GM19452 (cell line): Measurements from ENCODE around the gene SHOC1.
"Not testable (repeated sequence)": the region's sequence is repeated elsewhere in the genome, so short reads cannot be mapped to it uniquely, and the experiment has no call there.

ENCODE experiments used
- ATAC-seq: cut with Tn5 transposase; IDR thresholded peaks from one replicate; pipeline ENCODE4 v1.9.1; 2021; ENCODE audit not compliant: unreplicated experiment

The SHOC1 gene

DNA sequence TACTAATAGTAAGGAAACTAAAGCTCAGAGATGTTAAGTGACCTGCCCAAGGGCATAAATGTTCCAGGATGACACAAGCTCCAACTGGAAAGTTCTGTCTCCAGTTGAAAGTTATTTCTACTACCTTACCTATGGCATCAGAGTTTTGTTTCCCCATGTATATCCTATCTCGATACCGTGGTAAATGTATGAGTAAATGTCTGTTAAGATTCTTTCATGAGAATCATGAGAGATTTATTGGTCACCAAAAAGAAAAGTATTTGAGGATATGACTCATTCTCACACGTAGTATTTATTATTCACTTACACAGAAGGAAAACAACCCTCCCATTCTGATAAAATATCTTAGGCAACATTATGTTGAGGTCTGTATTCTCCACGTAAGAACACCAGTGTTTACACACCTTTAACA is 11.1 kb upstream of the SHOC1 start:
- no peak for ATAC-seq

GRCh38 chr9:111805262-111805661 is 10.5 kb upstream of the SHOC1 start:
- no peak for ATAC-seq

DNA sequence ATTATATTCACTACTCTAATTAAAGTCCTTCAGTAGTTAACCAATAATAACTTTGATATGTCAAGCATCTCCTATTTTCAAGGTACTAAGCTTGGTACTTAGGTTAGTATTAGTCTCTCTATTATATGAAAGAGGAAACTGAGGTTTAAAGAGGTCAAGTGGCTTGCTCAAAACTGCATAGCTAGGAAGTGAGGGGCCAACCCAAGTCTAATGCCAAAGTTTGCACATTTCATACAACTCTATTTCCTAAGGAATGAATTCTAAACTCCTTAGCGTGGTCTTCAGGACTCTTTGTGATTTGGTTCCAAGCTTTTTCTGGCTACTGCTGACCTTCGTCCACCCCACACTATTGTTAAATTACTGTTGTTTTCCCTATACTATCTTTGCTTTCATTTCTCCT is 9.9 kb upstream of the SHOC1 start:
- no peak for ATAC-seq

- no peak for ATAC-seq
Observed at GRCh38 chr9:111803924-111804323, 9.2 kb upstream of the SHOC1 start.

- no peak for ATAC-seq
Observed at GRCh38 chr9:111799915-111800526, 5.3 kb upstream of the SHOC1 start.

DNA sequence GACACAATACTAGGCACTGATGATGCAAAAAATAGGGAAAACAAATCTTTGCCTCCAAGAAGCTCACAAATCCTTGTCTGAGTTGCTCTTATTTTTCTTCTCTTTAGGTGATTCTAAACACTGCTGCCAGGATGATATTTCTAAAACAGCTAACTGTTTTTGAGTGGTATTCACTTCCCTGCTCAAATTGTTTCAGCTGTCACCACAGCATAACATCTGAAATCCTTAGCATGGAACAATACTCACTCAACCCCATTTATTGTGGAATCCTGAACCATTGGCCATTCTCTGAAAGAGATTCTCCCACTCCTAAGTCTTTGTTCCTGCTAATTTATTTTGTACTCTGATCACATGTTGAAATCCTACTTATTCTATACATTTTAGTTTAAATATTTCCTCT is 4.8 kb upstream of the SHOC1 start:
- ATAC-seq: no peak

DNA sequence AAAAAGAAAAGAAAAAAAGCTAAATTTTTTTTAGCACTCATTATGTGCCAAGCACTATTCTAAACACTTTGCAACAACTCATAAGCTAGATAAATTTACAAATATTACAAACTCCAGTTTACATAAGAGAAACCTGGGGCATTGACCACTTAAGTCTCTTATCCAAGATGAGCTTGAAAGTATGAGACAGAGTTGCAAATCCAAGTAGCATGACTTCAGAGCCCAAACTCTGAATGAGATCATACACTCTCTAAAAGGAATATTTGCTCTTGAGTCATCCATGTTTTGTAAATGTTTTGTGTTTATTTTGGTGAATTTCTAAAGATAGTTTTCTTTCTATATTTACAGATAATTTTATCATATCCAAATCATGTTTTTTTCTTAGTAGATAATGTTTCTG is 4.0 kb upstream of the SHOC1 start:
- no peak for ATAC-seq

GRCh38 chr9:111795557-111795839 is 761 bp upstream of the SHOC1 start:
- ATAC-seq: no peak

- not testable (repeated sequence) for ATAC-seq
Observed at GRCh38 chr9:111791821-111792220, 2.9 kb downstream of the SHOC1 start.

GRCh38 chr9:111789881-111790280 is 4.9 kb downstream of the SHOC1 start:
- no peak for ATAC-seq

DNA sequence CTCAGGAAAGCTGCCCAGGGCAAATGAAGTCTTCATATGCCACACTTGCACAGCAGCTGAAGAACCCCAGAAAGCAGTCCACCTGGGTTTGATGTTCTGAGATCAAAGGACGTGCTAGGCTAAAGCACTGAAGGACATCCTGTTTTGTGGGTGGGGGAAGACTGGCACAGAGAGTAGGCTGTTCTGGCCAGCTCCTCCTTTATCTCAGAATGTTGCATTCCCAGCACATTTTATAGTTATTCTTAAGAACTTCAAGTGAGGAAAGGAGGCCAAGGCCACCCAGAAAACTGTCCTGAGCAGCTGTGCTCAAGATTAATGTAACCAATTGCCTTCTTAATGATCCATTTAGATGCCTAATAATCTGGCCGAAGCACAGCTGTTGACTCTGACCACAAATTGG is 10.9 kb downstream of the SHOC1 start:
- no peak for ATAC-seq

GRCh38 chr9:111783424-111783823 is 11.3 kb downstream of the SHOC1 start:
- no peak for ATAC-seq

DNA sequence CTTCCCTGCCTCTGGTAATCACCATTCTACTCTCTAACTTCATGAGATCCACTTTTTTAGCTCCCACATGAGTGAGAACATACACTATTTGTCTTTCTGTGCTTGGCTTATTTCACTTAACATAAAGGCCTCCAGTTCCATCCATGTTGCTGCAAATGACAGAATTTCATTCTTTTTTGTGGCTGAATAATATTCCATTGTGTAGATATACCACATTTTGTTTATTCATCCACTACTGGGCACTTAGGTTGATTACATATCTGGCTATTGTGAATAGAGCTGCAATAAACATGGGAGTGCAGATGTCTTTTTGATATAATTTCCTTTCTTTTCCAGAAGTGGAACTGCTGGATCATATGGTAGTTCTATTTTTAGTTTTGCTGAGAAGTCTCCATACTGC is 28.7 kb downstream of the SHOC1 start:
- ATAC-seq: no peak

DNA sequence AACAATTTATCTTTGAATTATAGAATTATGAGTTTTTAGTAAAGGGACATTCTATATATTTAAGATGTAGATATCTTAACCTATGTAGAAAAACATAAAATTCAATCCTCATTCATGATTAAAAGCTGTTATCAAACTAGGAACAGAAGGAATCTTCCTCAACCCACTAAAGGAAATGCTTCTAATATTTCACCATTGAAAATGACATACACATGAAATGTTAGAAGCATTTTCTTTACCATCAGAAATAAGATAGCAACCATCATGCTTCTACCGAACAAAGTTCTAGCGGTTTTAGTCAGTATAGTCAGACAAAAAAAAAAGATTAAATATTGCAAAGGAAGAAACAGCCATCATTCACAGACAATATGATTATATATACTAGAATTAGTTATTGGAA is 32.2 kb downstream of the SHOC1 start:
- no peak for ATAC-seq

- peak; percentile 60 for ATAC-seq
Observed at GRCh38 chr9:111759762-111760639, 34.7 kb downstream of the SHOC1 start.

DNA sequence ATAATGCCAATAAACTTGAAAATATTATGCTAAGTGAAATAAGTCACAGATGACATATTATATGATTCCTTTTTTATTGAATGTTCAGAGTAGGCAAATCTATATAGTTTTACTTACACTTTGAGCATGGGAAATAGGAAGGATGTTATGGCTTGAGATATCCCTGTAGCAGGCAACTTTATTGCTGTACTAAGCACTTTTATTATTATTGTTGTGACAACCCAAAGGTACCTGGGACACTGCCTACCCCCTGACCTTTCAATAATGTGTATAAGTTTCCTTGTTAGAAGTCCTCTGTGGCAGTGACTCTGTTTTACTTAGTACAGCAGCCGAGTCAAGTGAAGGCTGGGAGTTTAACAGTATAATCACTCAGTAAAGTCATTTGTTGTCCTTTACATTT is 39.9 kb downstream of the SHOC1 start:
- no peak for ATAC-seq

GRCh38 chr9:111752455-111752854 is 42.3 kb downstream of the SHOC1 start:
- no peak for ATAC-seq
